SU-DHL-6 (cell line): Measurements from ENCODE around the gene ABLIM1.

ENCODE experiments used
- EZH2phosphoT487 ChIP-seq: fragments of 200-600 bp; sonication (generic), shearing (Covaris generic); conservative IDR thresholded peaks from 2 replicates; pipeline ENCODE4 v1.6.1; 2018; ENCODE audit warnings: mild to moderate bottlenecking, antibody characterized with exemption, low read length, moderate library complexity, mixed read lengths
- TF ChIP-seq, protein P1 (sequence below): fragments of 200-600 bp; sonication (generic); IDR thresholded peaks from one replicate; pipeline ENCODE4 v1.5.1; 2017; ENCODE audit warnings: antibody characterized with exemption, mild to moderate bottlenecking, low read length, moderate library complexity; ENCODE audit not compliant: insufficient read depth, poor library complexity, severe bottlenecking

DNA sequence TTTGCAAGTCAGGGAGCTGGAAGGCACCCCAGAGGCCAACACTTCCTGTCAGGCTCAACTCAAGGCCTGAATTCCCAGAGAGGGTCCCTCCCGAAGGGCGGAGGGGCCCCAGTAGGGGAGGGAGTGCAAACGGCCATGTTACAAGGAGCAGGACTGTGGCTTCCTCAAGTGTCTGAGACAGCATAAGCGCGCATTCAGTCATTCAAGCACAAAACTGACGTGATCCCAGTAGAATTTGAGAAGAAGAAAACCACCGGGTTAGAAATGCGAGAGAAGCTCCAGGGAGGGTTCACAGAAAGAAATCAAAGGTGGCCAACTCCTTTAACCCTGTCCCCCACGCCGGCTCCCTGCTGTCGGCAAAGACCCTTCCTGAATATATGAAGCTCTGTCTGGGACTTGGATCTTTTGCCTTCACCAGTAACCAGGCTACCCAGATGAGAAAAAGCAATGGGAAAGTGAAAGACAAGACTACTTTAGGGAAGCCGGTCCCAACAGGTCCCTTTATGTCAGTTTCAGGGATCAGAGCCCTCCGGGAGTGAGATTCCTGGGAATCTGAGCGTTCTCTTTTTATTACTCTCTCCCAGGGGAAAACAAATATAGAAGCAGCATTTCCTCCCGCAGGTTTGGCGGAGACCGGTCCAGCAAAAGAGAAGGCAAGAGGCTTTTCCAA, 255.1 kb downstream of the ABLIM1 start:
- no peak for TF ChIP-seq EZH2phosphoT487
- TF ChIP-seq, protein P1, sequence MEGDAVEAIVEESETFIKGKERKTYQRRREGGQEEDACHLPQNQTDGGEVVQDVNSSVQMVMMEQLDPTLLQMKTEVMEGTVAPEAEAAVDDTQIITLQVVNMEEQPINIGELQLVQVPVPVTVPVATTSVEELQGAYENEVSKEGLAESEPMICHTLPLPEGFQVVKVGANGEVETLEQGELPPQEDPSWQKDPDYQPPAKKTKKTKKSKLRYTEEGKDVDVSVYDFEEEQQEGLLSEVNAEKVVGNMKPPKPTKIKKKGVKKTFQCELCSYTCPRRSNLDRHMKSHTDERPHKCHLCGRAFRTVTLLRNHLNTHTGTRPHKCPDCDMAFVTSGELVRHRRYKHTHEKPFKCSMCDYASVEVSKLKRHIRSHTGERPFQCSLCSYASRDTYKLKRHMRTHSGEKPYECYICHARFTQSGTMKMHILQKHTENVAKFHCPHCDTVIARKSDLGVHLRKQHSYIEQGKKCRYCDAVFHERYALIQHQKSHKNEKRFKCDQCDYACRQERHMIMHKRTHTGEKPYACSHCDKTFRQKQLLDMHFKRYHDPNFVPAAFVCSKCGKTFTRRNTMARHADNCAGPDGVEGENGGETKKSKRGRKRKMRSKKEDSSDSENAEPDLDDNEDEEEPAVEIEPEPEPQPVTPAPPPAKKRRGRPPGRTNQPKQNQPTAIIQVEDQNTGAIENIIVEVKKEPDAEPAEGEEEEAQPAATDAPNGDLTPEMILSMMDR, result no peak
